Small intestine (tissue), 7 donors: ENCODE data around the gene LAP3. TPM values are rescaled to one million over a fixed set of nuclear protein-coding genes. Genes with fewer than 3 reads are reported as not detected.

Experiments
- DNase-seq, 2 donors: peaks; one replicate each; pipeline versions ENCODE4 v3.0.0 to v3.0.0-alpha.2; 2013
- FAIRE-seq: peaks from 2 replicates; lab custom pipeline; 2012; peaks lifted over from hg19 to GRCh38; lab: Jason Lieb, UNC
- H3K27ac ChIP-seq, 3 donors: one replicate each; pipeline ENCODE4 v1.5.1; 2013; ENCODE audit warnings: low read length in 2 of 3, mild to moderate bottlenecking in 2 of 3, control low read depth in 1 of 3, inconsistent platforms in 1 of 3, low read depth in 1 of 3, moderate library complexity in 1 of 3
- H3K27me3 ChIP-seq, 3 donors: one replicate each; pipeline ENCODE4 v1.6.1; 2013; ENCODE audit warnings: low read length in 3 of 3, inconsistent platforms in 1 of 3; ENCODE audit not compliant: control insufficient read depth in 3 of 3, insufficient read depth in 3 of 3
- H3K36me3 ChIP-seq, 3 donors: one replicate each; pipeline ENCODE4 v1.6.1; 2013; ENCODE audit warnings: low read length in 3 of 3, inconsistent platforms in 1 of 3, low read depth in 1 of 3, mild to moderate bottlenecking in 1 of 3, moderate library complexity in 1 of 3; ENCODE audit not compliant: control insufficient read depth in 3 of 3, insufficient read depth in 2 of 3
- H3K4me1 ChIP-seq, 3 donors: one replicate each; pipeline ENCODE4 v1.6.1; 2013; ENCODE audit warnings: low read length in 2 of 3, inconsistent platforms in 1 of 3, low read depth in 1 of 3, mild to moderate bottlenecking in 1 of 3, moderate library complexity in 1 of 3; ENCODE audit not compliant: control insufficient read depth in 3 of 3, insufficient read depth in 2 of 3
- H3K4me3 ChIP-seq, 3 donors: one replicate each; pipeline ENCODE4 v1.5.1; 2013; ENCODE audit warnings: low read length in 3 of 3, control low read depth in 1 of 3, inconsistent platforms in 1 of 3, low read depth in 1 of 3, mild to moderate bottlenecking in 1 of 3, moderate library complexity in 1 of 3
- H3K9me3 ChIP-seq, 2 donors: one replicate each; pipeline ENCODE4 v1.6.1; 2013; ENCODE audit warnings: low read depth in 1 of 2, low read length in 1 of 2; ENCODE audit not compliant: control insufficient read depth in 2 of 2, insufficient read depth in 1 of 2
- WGBS, 3 donors: extraction: QIAGEN DNeasy Blood & Tissue Kit; methylation state at CpG; one replicate each; pipeline ENCODE4 v1.1.7; 2013; 5-methylcytosine and 5-hydroxymethylcytosine counted together
- polyA plus RNA-seq, 4 donors: library from polyadenylated mRNA; stranded (reverse) in 3 of 4; unstranded in 1 of 4; fragments of 200-250 nt in 3 of 4; fragments of 120-200 nt in 1 of 4; gene quantifications; one replicate each; pipeline versions ENCODE4 v1.2.1 to v1.2.3, GENCODE V29; 2013
- donor health status: healthy with polysubstance abuse.
- donor health status: control.
- donor health status: control.
- donor health status: Bipolar disorder and iron deficiency.
- donor health status: healthy.

The LAP3 gene
- polyA plus RNA-seq, 4 donors, result 55.9 to 113 (median 69.0) TPM

- Histone ChIP-seq H3K27ac (no peak overlapping the region), H3K4me3 (no peak overlapping the region), H3K9me3 (no peaks in the 10 kb centered on the region), H3K27me3 (peaks cover 0 to 4% (median 2%) of the 10 kb centered on the region in 3 donors), H3K36me3 (no peaks in the 10 kb centered on the region), H3K4me1 (no peaks in the 10 kb centered on the region)
- FAIRE-seq (no peak), DNase-seq (no peak)
- WGBS, 3 donors, result 78 to 83% (median 82%) methylated on average over 8 of the region's 8 CpGs
These were observed 77.7 kb downstream of the LAP3 start for GRCh38 chr4:17654701-17655100.

- peaks cover 0 to 4% (median 2%) of the 10 kb centered on the region in 3 donors for H3K27me3 ChIP-seq
- 66 to 88% (median 67%) methylated on average over 1 of the region's 1 CpG for WGBS, 3 donors
- FAIRE-seq, result no peak
These were observed 80.1 kb downstream of the LAP3 start for GRCh38 chr4:17657090-17657489.

More at GRCh38 chr4:17657090-17657489, 80.1 kb downstream of the LAP3 start:
- no peak for DNase-seq
- Histone ChIP-seq H3K4me3 (no peak overlapping the region), H3K4me1 (no peaks in the 10 kb centered on the region), H3K36me3 (no peaks in the 10 kb centered on the region), H3K9me3 (no peaks in the 10 kb centered on the region), H3K27ac (no peak overlapping the region)

Other genes starting within 250 kb of the LAP3 start
- 10 to 100 TPM; 31.6 to 80.9 (median 39.0) TPM for gene QDPR, start 65.1 kb upstream of the LAP3 start, polyA plus RNA-seq
- not detected for gene CLRN2, start 62.0 kb upstream of the LAP3 start, polyA plus RNA-seq
- gene MED28, start 37.4 kb downstream of the LAP3 start, polyA plus RNA-seq, result 10 to 100 TPM in 2 of 4 donors, 1 to 10 TPM in 2; 5.1 to 53.1 (median 10.6) TPM
- gene FAM184B, start 204.4 kb downstream of the LAP3 start, polyA plus RNA-seq, result under 1 TPM in 2 of 4 donors, not detected in 2; 0.03 to 0.04 TPM
- 10 to 100 TPM in 2 of 4 donors, 1 to 10 TPM in 2; 3.8 to 40.4 (median 8.4) TPM for gene DCAF16, start 233.6 kb downstream of the LAP3 start, polyA plus RNA-seq
- gene NCAPG, start 233.8 kb downstream of the LAP3 start, polyA plus RNA-seq, result 10 to 100 TPM in 2 of 4 donors, 1 to 10 TPM in 1, under 1 TPM in 1; 0.54 to 11.7 (median 6.5) TPM